Measurements from ENCODE around the gene C6orf62. TPM values are rescaled to one million over a fixed set of nuclear protein-coding genes. Genes with fewer than 3 reads are reported as not detected.

Gene C6orf62
- polyA plus RNA-seq, 1 donor from 2014 or later: 105 TPM

DNA sequence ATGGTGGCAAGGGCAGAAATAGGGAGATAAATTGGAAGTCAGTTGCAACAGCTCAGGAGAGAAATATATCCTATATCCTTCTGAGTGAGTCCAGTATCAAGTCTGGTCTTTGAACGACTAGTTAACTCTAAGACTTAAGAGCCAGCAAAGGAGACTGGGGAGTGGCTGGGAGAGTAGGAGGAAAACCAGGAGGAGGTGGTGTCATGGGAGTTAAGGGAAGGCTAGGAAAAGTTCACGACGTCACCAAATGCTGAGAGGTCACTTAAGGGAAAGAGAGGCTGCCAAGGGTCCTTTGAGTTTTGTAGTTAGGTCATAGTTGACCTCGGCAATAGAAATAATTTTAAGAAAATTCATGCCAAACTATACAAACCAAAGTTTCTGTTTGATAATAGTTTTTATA, 27.0 kb downstream of the C6orf62 start:
- no peak overlapping the region for H2AFZ ChIP-seq (ENCODE audit: low read depth, low read length)
- H4K20me1 ChIP-seq (ENCODE audit: insufficient read depth): no peaks in the 10 kb centered on the region
- H3K9ac ChIP-seq (ENCODE audit: low read length): no peak overlapping the region
- H3K27ac ChIP-seq (ENCODE audit: low read length): no peak overlapping the region
- TF ChIP-seq MXI1 (conservative IDR thresholded peaks at IDR 0.05; ENCODE audit: poor library complexity, severe bottlenecking) (no peak), EP300 (conservative IDR thresholded peaks at IDR 0.05; ENCODE audit: poor library complexity, severe bottlenecking) (no peak), SMC3 (conservative IDR thresholded peaks at IDR 0.05; ENCODE audit: poor library complexity) (no peak), RAD21 (conservative IDR thresholded peaks at IDR 0.05) (no peak), POLR2AphosphoS5 (IDR thresholded peaks at IDR 0.05) (no peak), TAF1 (IDR thresholded peaks at IDR 0.05; ENCODE audit: low read depth) (no peak), EZH2 (IDR thresholded peaks at IDR 0.05; ENCODE audit: borderline replicate concordance, insufficient read depth, low read length, poor library complexity, severe bottlenecking) (no peak)
- TF ChIP-seq, protein P1, sequence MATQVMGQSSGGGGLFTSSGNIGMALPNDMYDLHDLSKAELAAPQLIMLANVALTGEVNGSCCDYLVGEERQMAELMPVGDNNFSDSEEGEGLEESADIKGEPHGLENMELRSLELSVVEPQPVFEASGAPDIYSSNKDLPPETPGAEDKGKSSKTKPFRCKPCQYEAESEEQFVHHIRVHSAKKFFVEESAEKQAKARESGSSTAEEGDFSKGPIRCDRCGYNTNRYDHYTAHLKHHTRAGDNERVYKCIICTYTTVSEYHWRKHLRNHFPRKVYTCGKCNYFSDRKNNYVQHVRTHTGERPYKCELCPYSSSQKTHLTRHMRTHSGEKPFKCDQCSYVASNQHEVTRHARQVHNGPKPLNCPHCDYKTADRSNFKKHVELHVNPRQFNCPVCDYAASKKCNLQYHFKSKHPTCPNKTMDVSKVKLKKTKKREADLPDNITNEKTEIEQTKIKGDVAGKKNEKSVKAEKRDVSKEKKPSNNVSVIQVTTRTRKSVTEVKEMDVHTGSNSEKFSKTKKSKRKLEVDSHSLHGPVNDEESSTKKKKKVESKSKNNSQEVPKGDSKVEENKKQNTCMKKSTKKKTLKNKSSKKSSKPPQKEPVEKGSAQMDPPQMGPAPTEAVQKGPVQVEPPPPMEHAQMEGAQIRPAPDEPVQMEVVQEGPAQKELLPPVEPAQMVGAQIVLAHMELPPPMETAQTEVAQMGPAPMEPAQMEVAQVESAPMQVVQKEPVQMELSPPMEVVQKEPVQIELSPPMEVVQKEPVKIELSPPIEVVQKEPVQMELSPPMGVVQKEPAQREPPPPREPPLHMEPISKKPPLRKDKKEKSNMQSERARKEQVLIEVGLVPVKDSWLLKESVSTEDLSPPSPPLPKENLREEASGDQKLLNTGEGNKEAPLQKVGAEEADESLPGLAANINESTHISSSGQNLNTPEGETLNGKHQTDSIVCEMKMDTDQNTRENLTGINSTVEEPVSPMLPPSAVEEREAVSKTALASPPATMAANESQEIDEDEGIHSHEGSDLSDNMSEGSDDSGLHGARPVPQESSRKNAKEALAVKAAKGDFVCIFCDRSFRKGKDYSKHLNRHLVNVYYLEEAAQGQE (IDR thresholded peaks at IDR 0.05; ENCODE audit: borderline replicate concordance): no peak
- TF ChIP-seq, protein P2, sequence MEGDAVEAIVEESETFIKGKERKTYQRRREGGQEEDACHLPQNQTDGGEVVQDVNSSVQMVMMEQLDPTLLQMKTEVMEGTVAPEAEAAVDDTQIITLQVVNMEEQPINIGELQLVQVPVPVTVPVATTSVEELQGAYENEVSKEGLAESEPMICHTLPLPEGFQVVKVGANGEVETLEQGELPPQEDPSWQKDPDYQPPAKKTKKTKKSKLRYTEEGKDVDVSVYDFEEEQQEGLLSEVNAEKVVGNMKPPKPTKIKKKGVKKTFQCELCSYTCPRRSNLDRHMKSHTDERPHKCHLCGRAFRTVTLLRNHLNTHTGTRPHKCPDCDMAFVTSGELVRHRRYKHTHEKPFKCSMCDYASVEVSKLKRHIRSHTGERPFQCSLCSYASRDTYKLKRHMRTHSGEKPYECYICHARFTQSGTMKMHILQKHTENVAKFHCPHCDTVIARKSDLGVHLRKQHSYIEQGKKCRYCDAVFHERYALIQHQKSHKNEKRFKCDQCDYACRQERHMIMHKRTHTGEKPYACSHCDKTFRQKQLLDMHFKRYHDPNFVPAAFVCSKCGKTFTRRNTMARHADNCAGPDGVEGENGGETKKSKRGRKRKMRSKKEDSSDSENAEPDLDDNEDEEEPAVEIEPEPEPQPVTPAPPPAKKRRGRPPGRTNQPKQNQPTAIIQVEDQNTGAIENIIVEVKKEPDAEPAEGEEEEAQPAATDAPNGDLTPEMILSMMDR (IDR thresholded peaks at IDR 0.05; ENCODE audit: poor library complexity, severe bottlenecking): no peak
- no peaks in the 10 kb centered on the region for H3K9me3 ChIP-seq (ENCODE audit: low read length)
- H3F3A ChIP-seq (ENCODE audit: insufficient read depth, low read length, poor library complexity, severe bottlenecking): no peaks in the 10 kb centered on the region
- H3K79me2 ChIP-seq (replicated peaks; ENCODE audit: insufficient read depth, low read length): no peaks in the 10 kb centered on the region
- H3K4me2 ChIP-seq (ENCODE audit: low read length): no peak overlapping the region
- H3K27me3 ChIP-seq (ENCODE audit: insufficient read depth, low read depth, low read length): no peaks in the 10 kb centered on the region
- H3K4me3 ChIP-seq (ENCODE audit: low read length): no peak overlapping the region
- H3K9me2 ChIP-seq (ENCODE audit: insufficient read depth, low read length): no peaks in the 10 kb centered on the region
- no peaks in the 10 kb centered on the region for H3K36me3 ChIP-seq (ENCODE audit: insufficient read depth, low read length)

DNA sequence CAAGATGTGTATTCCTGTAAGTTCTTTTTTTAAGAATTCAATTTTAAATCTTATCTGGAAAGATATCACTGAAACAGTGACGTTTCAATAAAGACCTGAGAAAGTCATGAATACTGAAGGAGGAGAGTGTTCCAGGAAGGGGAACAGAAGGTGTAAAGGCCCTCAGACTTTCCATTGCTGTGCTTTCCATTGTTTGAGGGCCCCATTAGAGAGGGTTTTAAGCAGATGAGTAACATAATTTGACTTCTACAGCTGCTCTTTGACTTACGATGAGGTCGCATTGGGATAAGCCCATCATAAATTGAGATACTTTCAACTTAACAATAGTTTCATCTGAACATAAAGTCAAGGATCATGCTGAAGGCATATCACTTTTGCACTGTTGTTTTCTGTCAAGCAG, 27.4 kb downstream of the C6orf62 start:
- H2AFZ ChIP-seq (ENCODE audit: low read depth, low read length): no peak overlapping the region
- H3K36me3 ChIP-seq (ENCODE audit: insufficient read depth, low read length): no peaks in the 10 kb centered on the region
- H4K20me1 ChIP-seq (ENCODE audit: insufficient read depth): no peaks in the 10 kb centered on the region
- no peaks in the 10 kb centered on the region for H3K9me3 ChIP-seq (ENCODE audit: low read length)
- no peaks in the 10 kb centered on the region for H3K79me2 ChIP-seq (replicated peaks; ENCODE audit: insufficient read depth, low read length)
- H3K4me3 ChIP-seq (ENCODE audit: low read length): no peak overlapping the region
- no peaks in the 10 kb centered on the region for H3K9me2 ChIP-seq (ENCODE audit: insufficient read depth, low read length)
- H3K9ac ChIP-seq (ENCODE audit: low read length): no peak overlapping the region
- no peaks in the 10 kb centered on the region for H3F3A ChIP-seq (ENCODE audit: insufficient read depth, low read length, poor library complexity, severe bottlenecking)
- TF ChIP-seq EZH2 (IDR thresholded peaks at IDR 0.05; ENCODE audit: borderline replicate concordance, insufficient read depth, low read length, poor library complexity, severe bottlenecking): no peak
- no peak for TF ChIP-seq MXI1 (conservative IDR thresholded peaks at IDR 0.05; ENCODE audit: poor library complexity, severe bottlenecking)
- no peak for TF ChIP-seq RAD21 (conservative IDR thresholded peaks at IDR 0.05)
- TF ChIP-seq TAF1 (IDR thresholded peaks at IDR 0.05; ENCODE audit: low read depth): no peak
- TF ChIP-seq, protein P2 (IDR thresholded peaks at IDR 0.05; ENCODE audit: poor library complexity, severe bottlenecking): no peak
- TF ChIP-seq, protein P1 (IDR thresholded peaks at IDR 0.05; ENCODE audit: borderline replicate concordance): no peak
- no peak for TF ChIP-seq EP300 (conservative IDR thresholded peaks at IDR 0.05; ENCODE audit: poor library complexity, severe bottlenecking)
- H3K27me3 ChIP-seq (ENCODE audit: insufficient read depth, low read depth, low read length): no peaks in the 10 kb centered on the region
- H3K4me2 ChIP-seq (ENCODE audit: low read length): no peak overlapping the region
- no peak overlapping the region for H3K27ac ChIP-seq (ENCODE audit: low read length)
